ENCODE results near the gene TMEM119. TPM values are rescaled to one million over a fixed set of nuclear protein-coding genes. Genes with fewer than 3 reads are reported as not detected.

The TMEM119 gene
- total and polyA plus RNA-seq, 2 of the 13 experiments (the other 11 are each of a cell fraction or from before 2014, with no cell fraction given), result not detected

DNA sequence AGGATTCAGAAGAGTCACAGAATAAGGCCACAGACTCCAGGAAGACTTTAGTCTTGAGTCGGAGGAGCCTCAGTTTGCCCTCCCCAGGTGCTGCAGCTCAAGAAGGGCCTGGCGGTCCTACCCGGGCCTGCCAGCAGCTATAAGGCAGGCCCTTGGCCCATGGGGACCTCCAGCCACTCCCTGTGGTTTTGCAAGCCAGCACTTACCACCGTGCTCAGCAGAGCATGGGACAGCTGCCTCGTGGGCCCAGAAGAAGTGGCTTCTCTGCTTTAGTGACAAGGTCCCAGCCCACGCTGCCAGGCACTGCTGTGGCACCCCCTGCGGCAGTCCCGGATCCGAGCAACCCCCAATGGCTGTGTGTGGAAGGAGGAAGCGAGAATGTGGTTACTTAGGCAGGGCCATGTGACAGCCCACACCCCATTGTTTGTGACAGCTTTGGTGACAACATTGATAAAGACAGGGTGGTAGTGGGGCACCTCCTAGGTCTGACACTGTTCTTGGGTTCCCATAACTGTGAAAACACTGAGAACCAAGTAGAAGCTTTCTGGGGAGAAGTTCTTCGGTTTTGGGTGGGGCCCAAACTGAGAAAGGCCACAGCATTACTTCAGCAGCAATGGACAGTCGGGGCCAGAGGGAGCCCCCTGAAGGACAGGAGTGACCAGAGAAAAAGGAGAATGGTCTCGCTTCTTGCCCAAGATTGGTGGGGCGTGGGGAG, 35.8 kb upstream of the TMEM119 start, which contains the start of gene SELPLG:
Gene SELPLG, minus strand, starts transcription at position 361 of the 715 bp plus-strand sequence. CDS start 9,587 bp downstream, outside the sequence.
- Histone ChIP-seq H2AFZ (ENCODE audit: low read length) (no peak within 1 kb of the TSS), H3K4me1 (ENCODE audit: insufficient read depth, low read length) (peaks cover 54% of the 10 kb centered on the region), H3K9me3 (ENCODE audit: low read length) (no peaks in the 10 kb centered on the region), H3K9ac (ENCODE audit: insufficient read depth, low read depth, low read length) (no peak within 1 kb of the TSS), H3K36me3 (replicated peaks in 1 of 2; ENCODE audit: control insufficient read depth in 1 of 2, insufficient read depth in 2 of 2, low read length in 2 of 2) (no peaks in the 10 kb centered on the region), H3K4me2 (ENCODE audit: low read depth, low read length) (no peak within 1 kb of the TSS; the same call in 1 of the 2 replicates), H3K27me3 (ENCODE audit: control insufficient read depth in 1 of 2, insufficient read depth in 2 of 2, low read length in 2 of 2) (peaks cover 4 to 43% of the 10 kb centered on the region in 2 experiments; a peak in 4 of 5 replicates), H3K79me2 (ENCODE audit: insufficient read depth, low read length) (no peaks in the 10 kb centered on the region), H4K20me1 (ENCODE audit: insufficient read depth, low read length) (no peaks in the 10 kb centered on the region), H3K4me3 (replicated peaks in 1 of 3; ENCODE audit: insufficient read depth in 1 of 3, low read depth in 2 of 3, low read length in 3 of 3) (no peak within 1 kb of the TSS), H3K27ac (ENCODE audit: extremely low read length, insufficient read depth, low read length) (no peak within 1 kb of the TSS)
- no TSS peak for BruUV-seq (replicated peaks)
- ChIA-PET POLR2A (no interaction called here), CTCF (ENCODE audit: low intra/inter-chr PET ratio, low total read pairs) (no interaction called here)
- in situ Hi-C loops (cut with HindIII; ENCODE audit: extremely low pct_ligation_motif_present, low pct_unique_long_range_greater_than_20kb) (no loop called here), intact Hi-C loops (cut with micrococcal nuclease; ENCODE audit: unreplicated experiment) (no loop called here)
- WGBS (ENCODE audit: low lambda C conversion rate), result 33% methylated on average over 8 of the region's 14 CpGs
- no peak for DNase-seq (ENCODE audit: low spot score)
- FAIRE-seq, result no peak
- ATAC-seq, result no peak
- no peak for TF ChIP-seq NFE2L1 (CRISPR knock-in tag; IDR thresholded peaks at IDR 0.05; ENCODE audit: borderline replicate concordance)
- TF ChIP-seq MEIS2 (CRISPR knock-in tag; IDR thresholded peaks at IDR 0.05), result no peak
- no peak for TF ChIP-seq ZNF432 (CRISPR knock-in tag; IDR thresholded peaks at IDR 0.05; ENCODE audit: borderline replicate concordance)
- TF ChIP-seq SIX1 (CRISPR knock-in tag; IDR thresholded peaks at IDR 0.05; ENCODE audit: borderline replicate concordance), result no peak
- no peak for TF ChIP-seq SATB2 (CRISPR knock-in tag; IDR thresholded peaks at IDR 0.05)
- TF ChIP-seq HNRNPUL1 (IDR thresholded peaks at IDR 0.05; ENCODE audit: low read depth, low read length), result no peak
- TF ChIP-seq MYNN (CRISPR knock-in tag; IDR thresholded peaks at IDR 0.05; ENCODE audit: low read depth), result no peak
- no peak for TF ChIP-seq ZSCAN12 (CRISPR knock-in tag; IDR thresholded peaks at IDR 0.05)
- TF ChIP-seq, protein P1, sequence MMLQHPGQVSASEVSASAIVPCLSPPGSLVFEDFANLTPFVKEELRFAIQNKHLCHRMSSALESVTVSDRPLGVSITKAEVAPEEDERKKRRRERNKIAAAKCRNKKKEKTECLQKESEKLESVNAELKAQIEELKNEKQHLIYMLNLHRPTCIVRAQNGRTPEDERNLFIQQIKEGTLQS (CRISPR knock-in tag; IDR thresholded peaks at IDR 0.05), result no peak
- no peak for TF ChIP-seq ZNF839 (CRISPR knock-in tag; IDR thresholded peaks at IDR 0.05; ENCODE audit: borderline replicate concordance)
- TF ChIP-seq, protein P2, sequence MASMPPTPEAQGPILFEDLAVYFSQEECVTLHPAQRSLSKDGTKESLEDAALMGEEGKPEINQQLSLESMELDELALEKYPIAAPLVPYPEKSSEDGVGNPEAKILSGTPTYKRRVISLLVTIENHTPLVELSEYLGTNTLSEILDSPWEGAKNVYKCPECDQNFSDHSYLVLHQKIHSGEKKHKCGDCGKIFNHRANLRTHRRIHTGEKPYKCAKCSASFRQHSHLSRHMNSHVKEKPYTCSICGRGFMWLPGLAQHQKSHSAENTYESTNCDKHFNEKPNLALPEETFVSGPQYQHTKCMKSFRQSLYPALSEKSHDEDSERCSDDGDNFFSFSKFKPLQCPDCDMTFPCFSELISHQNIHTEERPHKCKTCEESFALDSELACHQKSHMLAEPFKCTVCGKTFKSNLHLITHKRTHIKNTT (CRISPR knock-in tag; IDR thresholded peaks at IDR 0.05), result no peak
- TF ChIP-seq DNMT3B (CRISPR knock-in tag; conservative IDR thresholded peaks at IDR 0.05), result no peak
- no peak for TF ChIP-seq GTF2F1 (IDR thresholded peaks at IDR 0.05; ENCODE audit: low read length)
- TF ChIP-seq ZNF280D (CRISPR knock-in tag; IDR thresholded peaks at IDR 0.05), result no peak
- TF ChIP-seq ATAD3A (CRISPR knock-in tag; IDR thresholded peaks at IDR 0.05), result no peak
- TF ChIP-seq ZNF75D (CRISPR knock-in tag; IDR thresholded peaks at IDR 0.05; ENCODE audit: borderline replicate concordance), result no peak
- no peak for TF ChIP-seq NFYC (CRISPR knock-in tag; IDR thresholded peaks at IDR 0.05)
- no peak for TF ChIP-seq ATM (IDR thresholded peaks at IDR 0.05; ENCODE audit: borderline replicate concordance)
